ENCODE results near the gene UNCX.

The UNCX gene

DNA sequence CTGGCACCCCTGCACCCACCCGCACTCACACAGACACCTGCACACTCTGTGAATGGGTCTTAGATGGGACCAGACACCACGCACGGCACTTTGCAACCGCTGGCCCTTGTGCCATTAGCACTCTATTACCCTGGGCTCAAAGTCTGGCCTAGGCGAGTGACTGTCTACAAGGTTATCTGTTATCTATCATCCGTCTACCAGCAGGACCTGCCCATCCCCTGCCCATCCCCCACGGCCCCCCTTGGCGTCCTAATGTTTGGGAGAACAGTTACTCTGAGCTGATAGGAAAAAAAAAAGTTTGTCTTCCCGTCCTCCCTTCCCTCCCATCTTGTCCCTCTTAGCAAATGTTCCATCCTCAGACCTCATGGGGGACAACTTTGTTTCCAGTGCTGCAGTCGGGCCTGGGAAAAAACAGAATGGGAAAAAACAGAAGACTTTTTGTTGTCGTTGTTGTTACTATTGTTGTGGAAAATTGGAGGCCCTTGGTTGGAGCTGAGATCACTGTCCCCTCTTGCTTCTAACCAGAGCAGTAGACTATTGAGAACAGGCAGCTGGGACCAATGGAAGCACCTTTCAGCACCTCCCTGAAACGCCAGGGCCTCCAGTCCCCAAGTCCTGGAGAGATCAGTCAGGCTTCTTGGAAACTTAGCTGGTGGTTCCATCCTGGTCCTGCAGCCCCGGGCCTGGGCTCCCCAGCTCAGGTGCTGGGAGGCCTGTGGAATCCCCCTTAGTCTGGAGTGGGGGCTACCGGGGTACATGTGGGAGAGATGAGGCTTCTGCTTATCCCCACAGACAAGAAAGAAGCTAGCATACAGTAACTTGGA is 12.2 kb downstream of the UNCX start:
- no peak for DNase-seq

DNA sequence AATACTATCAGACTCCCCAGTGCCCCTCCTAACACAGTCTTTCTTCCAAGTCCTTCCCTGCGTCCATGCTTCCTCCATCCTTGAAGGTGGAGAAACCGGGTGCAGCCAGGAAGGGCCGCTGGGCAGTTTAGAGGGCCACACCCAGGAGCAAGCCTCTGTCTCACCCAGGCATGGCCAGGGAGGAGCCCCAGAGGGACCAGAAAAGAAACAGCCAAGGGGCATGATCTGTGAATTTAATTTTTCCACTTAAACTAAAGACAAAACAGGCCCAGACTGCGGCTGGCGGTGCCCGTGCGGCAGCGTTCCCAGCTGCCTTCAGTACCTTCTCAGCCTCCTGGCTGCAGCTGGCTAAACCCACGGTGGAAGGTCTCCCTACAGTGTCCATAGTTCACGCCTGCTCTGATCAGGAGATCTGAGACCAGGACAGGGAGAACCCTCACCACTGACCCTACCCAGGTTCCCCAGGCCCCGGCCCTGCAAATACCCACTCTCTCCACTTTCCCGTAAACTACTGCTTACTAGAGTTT is 12.9 kb downstream of the UNCX start:
- DNase-seq: no peak

DNA sequence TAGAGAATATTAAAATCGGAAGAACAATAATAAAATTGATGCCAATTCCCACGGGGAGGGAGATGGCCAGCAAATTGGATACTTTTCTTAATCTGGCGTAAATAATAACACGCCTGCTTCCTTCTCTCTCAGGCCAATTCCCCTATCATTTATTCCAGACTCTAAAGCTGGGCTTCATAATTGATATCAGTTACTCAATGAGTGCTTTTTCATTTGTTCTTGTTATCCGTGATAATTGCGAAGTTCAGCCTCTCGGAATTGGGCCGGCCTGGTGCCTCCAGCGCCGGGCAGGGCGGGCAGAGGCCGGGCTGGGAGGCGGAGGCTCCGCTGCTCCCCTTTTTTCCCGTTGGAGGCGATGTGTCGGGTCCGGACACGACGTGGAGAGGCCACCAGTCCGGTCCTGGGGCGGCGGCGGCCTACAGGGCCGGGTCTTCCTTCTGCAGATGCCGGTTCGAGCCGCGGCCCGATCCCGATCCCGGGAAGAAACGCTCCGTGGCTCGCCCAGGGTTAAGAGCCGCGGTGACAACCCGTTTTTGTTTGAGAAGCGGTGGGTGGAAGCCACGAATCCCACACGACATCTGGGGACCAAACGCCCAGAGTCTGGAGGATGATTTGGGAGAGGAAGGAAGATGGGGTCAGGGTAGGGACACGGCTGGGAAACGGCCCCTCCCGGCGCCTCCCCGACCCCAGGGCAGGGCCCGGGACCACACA is 13.6 kb downstream of the UNCX start:
- DNase-seq: no peak

DNA sequence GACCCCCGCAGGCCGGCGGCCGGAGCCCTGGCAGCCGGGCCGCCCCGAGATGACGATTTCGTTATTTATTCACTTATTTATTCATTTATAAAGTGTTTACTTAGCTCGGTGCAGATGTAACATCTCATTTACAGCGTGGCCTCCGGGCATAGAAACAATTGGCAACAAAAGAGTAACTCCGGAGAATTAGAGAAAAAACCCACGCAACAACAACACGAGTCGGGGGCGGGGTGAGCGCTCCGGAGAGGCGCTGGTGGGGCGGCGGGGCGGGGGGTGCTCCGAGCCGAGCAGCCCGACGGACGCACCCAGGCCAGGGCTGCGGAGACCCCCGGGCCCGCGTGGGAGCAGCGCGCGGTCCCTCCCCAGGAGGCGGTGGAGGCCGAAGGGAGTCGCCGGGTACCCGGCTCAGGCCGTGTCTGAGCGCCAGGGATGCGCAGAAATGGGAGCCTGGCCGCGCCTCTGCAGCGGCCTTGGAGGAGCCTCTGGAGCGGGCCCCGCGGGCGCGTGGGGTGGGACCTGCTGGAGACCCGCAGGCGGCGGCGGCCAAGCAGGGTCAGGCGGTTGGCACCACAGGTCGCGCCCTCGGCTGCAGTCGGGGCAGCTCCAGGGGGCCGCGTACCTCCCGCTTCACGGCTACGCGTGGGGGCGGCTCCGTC is 14.3 kb downstream of the UNCX start:
- DNase-seq: no peak

DNA sequence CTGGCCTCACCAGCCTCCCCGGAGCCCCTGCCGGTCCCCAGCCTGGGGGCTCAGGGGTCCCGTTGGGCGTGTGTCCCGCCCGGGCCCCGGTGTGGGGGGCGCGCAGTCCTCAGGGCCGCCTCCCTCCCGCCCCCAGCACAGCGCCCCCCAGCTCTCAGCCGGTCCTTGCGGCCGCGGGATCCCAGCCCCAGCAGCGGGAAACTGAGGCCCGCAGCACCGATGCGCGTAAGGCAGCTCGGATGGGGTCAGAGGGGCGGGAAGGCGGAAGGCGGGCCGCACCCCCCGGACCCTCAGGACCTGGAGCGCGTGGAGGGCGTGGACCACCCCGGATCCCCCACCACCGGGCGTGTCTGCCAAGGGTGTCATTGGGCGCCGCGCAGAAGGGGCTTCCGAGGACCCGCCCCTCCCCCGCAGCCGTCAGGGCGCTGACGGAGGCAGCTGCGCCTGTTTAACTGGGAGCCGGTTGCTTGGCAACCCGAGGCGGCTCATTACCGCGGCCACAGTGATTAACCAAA is 14.9 kb downstream of the UNCX start:
- no peak for DNase-seq

DNA sequence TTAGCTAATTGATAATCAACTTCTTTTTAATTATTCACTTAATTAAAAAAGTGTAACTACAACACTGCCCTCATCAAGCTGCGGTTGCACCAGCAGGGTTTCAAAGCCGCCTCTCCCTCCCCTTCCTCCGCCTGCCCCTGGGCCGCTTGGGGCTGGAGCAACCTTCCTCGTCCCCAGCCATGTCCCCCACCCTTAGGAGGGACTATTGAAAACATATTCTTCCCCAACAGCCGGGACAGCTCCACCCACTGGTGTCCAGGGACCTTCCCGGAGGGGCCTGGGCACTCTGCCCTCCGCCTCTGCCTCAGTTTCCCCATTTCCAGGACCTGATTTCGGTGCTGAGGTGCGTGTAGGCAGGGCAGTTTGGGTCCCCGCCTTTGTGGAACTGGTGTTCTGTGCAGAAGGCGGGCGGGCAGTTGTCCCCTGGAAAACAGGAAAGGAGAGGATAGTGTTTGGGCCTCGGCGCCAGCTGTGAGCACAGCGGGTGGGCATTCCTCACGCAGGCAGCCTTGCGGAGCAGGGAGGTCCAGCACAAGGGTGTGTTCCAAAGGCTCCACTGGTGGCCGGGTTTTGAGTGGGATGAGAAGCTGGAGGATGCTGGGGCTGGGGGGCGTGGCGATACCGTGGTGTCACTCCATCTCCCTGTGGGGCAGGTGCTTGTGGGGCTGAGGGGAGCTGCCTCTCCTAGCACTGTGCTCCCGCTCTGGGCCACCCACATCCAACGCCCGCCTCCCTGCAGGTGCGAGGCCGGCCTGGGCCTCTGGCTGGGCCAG is 15.7 kb downstream of the UNCX start:
- DNase-seq: no peak

DNA sequence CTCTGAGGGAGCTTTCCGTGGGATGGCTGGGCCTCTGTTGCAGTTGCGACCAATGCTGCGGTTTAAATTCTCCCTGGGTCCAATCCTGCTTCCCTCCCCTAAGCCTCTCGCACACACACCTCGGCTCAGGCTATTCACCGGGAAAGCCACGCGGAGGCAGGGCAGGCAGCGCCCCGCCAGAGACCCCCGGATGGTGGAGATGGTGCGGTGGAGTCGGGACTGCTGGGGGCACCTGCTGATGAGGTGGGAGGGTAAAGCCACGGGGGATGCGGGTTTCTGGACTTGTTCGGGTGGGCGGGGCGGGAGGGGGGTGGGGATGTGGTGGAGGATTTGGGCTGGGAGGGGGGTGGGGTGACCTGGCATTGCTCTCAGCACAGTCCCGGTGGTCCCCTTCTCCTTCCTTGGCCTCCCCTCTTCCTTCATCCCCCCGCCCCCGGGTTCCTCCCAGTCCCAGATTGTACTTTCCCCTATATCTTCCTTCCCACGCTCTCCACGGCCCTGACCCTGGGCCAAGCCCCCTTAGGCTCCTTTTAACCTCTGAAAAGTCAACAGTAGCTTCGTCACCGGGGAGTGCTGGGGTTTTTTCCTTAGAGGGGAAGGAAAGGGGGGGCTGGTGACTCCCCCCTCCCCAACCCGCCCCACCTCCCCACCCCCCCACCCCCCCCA is 16.4 kb downstream of the UNCX start:
- no peak for DNase-seq

DNA sequence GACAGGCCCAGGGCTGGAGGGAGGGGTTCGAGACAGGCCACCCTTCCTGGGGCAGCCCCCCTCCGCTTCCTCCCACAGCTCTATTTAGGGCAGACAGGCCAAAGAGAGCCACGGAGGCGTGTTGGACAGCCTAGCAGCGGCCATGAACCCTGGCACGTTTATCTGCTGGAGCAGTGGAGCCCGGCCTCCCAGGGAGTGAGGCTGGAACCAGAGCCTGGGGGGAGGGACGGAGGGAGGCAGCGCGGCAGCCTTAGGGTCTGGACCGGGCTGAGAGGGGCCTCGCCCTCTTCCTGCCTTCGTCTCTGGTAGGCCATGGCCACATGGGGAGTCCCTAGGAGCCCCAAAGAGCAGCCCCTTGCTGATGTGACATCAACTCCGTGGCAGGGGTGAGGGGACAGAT is 17.1 kb downstream of the UNCX start:
- no peak for DNase-seq

DNA sequence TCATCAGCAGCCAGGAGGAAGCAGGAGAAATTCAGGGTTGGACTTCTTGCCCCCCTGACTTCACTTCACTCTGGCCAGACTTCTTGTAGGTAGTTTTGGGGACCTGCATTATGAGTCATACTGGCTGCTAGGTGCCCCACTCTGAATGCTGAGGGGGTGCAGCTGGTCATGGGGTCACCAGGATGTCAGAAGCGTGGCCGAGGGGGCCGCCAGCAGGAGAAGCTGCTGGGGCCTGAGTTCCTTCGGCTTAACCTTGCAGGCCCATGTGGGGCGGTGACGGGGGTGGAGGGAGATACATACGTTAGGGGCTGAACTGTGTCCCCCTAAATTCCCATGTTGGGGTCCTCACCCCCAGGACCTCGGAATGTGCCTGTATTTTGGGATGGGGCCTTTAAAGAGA is 18.2 kb downstream of the UNCX start:
- no peak for DNase-seq

DNA sequence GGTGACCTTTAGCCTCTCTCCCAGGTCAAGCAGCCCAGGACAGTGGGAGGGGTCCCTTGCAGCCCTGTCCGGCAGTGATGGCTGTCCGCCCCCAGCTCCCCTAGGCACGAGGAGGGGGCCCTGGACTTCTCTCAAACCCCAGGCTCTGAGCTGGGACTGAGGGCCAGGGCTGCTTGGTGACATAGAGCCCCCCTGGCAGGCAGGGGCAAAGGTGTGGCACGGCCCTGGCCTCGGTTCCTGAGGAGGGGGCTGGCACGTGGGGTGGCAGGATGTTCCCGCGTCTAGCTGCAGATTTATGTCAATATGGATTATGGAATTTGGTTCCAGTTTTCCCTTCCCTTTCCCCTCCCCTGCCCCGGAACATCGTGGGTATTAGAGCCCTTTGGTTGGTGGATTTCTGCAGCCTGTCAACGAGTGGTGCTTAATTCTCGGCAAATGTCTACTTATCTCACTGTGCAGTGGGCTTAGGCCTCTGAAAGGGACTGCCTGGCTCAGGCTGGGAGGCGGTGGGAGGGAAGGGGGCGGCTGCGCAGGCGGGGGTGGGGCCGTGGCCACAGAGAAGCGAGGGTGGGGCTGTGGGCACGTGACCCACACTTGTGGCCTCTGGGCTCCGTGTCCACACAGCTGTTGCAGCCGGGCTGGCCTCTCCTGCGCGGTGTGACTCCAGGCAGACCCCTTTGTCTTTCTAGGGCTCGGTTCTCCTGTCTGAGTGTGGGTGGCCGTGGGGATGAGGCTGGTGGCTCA is 19.3 kb downstream of the UNCX start:
- no peak for DNase-seq

DNA sequence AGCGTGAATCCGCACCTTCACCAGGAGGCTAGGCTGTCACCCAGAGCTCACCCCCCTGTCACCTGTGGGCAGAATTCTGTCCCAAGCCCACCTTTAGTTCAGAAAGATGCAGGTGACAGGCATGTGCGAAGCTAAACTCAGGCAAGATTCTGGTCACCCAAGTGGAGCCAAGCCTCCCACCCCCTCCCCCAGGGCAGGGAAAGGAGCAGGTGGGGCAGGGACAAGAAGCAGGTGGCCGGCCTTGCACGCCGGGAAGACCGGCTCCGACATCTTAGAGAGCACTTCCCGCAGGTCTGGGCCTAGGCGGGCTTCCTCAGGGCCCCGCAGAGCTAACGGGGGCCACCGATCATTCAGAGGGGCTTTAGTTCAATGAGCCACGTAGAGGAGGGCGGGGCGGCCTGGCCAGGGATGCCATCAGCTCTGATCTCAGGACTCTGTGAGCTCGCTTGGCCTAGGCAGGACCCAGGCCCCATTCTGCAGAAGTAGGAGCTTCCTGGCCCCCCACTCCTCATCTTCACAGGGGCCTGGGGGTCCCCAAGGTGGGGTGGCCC is 19.9 kb downstream of the UNCX start:
- no peak for DNase-seq

DNA sequence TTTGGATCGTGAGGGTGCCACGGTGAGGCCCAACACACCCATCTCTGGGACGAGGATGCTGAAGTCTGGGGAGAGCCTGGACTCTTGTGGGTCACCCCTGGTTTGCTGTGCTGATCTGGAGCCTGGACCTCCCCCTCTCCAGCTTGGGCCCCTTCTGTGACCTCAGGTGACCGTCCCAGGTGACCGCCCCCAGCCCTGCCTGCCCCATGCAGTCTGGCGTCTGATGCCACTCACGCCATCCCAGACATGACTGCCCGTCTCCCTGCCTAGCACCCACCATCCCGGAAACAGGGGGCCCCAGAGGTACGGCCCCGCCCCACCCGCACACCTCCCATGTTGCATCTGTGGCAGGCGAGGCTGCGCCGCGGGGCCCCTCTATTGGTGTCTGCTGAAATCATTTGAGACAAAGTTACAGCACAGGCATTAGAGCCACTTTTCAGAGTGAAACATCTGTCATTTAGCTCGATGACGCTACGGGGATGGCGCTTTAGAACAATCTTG is 21.1 kb downstream of the UNCX start:
- no peak for DNase-seq

DNA sequence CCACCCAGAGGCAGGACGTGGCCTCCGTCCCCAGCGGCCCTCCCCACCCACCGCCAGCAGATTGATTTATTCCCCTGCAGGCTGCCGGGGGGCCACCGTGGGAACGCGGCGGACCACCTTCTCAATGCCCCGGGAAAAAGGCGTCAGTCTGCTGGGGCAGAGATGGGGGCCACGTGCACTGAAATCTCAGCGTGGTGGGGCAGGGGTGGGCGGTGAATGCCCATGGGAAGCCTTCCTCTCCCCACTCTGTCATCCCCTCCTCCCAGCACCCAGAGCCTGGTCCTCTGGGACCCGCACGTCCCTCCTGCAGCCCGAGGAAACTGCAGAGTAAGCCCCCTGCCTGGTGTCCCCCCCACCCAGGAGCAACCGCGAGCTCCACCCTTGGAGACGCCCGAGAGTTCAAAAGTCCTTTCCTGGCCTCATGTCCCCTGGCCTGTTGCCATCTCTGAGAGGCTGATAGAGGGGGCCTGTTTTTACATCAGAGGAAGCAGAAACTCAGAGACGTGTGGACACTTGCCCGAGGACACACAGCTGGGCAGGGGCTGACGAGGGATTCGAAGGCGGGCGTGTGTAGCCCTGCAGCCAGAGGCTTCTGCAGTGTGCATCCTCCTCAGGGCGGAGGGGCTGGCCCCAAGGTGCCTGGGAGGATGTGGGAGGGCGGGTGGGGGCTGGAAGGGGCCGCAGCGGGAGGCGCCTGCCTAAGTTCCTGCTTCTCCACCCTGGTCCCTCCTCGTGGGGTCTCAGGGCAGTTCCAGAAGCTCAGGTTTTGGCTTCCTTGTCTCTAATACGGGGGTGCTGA is 21.8 kb downstream of the UNCX start:
- DNase-seq: no peak

DNA sequence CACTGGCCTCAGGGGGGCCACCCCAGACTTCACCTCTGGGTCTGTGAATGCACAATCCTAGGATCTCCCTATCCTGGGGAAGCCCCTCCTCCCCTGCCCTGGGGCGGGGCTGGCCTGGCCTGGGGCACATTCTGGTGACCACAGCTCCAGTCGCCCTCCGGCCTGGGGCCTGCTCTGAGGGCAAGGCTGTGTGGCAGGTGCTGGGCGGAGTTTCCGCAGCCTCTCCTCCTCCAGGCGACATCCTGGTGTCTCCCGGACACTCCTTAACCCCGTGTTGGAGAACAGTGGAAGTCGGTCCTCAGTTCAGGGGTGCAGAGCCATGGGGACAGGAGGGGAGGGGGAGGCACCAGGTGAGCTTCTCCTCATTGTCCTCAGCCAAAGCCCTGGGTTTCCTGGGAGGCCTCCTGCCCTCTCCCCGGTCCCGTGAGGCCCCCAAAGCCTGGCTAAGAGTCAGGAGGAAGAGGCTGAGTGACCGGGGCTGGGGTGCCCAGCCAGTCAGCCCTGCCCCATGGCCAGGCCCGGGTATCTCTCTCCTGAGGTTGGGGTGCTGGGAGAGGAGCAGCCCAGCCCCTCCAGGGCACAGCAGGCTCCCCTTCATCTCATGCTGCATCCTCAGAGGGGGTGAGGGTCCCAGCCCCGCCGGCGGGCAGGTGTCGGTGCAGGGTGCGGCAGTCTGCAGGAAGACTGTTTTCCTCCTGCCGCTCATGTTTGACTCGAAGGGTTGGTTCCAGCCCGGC is 22.6 kb downstream of the UNCX start:
- no peak for DNase-seq

DNA sequence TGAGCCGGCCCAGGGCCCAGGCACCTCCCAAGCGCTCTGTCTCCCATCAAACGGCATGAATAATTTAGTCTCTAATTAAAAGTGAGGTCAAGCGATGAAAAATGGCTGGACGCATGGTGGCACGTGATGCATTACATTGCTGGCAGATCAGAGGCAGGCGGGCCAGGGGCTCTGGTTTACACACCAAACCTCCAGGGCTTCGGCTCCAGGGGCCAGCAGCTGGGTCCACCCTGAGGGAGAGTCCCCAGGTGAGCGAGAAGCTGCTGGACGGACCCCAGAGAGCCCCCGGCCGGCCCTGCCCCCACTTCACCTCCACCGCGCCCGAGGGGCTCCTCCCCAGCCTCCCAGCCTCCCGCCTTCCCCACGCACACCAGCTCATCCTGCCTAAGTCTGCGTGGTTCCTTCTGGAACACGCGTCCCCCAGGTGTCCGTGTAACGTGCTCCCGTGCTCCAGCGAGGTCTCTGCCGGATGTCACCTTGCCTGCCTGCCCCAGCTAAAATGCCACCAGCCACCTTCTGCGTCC is 23.2 kb downstream of the UNCX start:
- DNase-seq: no peak

DNA sequence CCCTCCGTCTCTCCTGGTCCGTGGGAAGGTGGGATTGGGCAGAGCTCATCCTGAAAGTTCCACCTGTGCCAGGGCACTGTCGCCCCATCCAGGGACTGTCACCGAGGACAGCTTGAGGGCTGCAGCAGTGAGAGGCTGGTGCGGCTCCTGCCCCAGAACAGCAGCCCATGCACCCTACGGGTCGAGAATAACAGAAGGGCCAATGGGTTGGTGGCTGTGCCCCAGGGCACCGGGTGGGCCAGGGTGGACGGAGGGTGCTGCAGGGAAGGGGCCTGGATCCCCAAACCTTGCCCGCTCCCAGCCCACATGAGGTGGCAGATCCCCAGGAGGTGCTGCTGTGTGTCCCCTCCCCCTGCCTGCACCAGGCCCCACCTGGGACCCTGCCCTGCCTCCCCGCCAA is 23.9 kb downstream of the UNCX start:
- no peak for DNase-seq

DNA sequence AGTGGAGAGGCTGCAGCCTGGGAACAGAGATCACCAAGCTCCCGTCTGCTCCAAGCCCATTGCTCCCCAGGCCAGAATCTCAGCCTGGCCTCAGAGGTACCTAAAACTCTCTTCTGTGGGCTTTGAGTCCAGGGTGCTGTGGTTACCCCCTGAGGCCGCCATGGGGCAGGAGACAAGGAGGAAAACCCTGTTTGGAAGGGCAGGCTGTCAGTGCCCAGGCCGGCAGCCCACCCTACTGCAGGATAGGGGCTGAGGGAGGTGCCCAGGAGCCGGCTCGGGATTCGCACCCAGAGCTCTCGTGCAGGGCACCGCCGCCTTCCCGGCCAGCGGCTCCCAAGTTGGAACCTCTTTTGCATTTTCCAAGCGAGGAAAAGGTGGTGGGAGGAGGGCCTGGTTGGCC is 24.5 kb downstream of the UNCX start:
- no peak for DNase-seq

DNA sequence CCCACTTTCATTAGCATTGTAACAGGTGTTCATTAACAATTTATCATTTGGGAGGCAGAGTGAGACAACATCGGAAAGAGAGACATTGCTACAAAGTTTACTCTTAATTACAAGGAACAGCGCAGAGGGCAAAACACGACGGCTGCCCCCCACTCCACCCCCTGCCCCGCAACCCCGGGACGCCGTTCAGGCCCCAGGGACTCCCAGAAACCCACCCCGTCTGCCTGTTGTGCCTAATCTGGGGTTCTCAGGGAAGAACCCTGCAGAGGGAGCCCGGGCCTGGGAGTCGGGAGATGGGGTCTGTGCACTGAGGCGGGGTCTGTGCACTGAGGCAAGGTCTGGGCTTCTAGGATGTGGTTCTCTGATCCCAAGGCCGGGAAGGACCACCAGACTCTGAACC is 25.2 kb downstream of the UNCX start:
- DNase-seq: no peak

DNA sequence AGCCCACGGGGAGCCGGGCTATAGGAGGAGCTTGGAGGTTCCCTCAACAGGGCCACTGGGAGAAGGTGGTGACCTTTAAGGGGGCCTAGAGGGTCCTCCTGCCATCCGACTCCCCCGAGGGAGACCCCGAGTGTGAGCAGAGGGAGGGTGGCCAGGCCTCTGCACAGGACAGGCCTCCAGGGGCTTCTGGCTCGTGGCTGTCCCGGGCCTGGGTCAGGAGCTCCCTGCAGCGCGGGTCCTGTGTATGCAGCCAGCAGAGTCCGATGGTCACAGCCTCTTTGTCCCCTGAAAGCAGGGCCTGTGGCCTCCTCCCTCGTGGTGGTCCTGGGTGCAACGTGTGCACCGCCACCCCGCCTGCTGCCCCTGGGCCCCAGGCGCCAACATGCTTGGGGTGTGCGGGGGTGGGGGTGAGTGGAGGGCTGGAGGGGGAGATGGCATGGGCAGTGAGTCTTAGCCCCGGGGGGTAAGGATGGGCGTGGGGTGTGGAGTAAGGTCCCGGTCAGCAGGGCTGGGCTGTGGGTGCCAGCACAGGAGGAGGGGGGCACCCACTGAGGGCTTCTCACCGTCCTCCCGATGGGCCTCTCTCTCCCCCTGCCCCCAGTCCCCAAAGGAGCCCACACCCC is 27.1 kb downstream of the UNCX start:
- DNase-seq: no peak

Measured in fibroblast of skin of right quadriceps (primary cell).